Gastrocnemius medialis (tissue), 4 donors: ENCODE data around the gene NBEA. TPM values are rescaled to one million over a fixed set of nuclear protein-coding genes. Genes with fewer than 3 reads are reported as not detected.

Experiments used
- ATAC-seq, 2 donors: fragments of 150-250 bp; one replicate each; pipeline ENCODE4 v1.9.1; 2016
- DNase-seq, 2 donors: peaks; one replicate each; pipeline ENCODE4 v3.0.0-alpha.2; 2019
- H3K27ac ChIP-seq, 4 donors: fragments of 200-600 bp; sonication (generic); 1 replicate in 1 of 4; 2 replicates in 3 of 4; pipeline ENCODE4 v1.5.1; 2016 to 2018; ENCODE audit warnings: mild to moderate bottlenecking in 2 of 4, moderate library complexity in 1 of 4
- H3K27me3 ChIP-seq, 3 donors: fragments of 200-600 bp; sonication (generic) in 2 of 3; 1 replicate in 1 of 3; 2 replicates in 2 of 3; pipeline versions ENCODE4 v1.5.1 to v1.6.0; 2016 to 2019; ENCODE audit warnings: mild to moderate bottlenecking in 1 of 3, moderate library complexity in 1 of 3
- H3K36me3 ChIP-seq, 2 donors: fragments of 200-600 bp; sonication (generic) in 1 of 2; one replicate each; pipeline ENCODE4 v1.5.1; 2017 to 2018
- H3K4me1 ChIP-seq, 2 donors: fragments of 200-600 bp; sonication (generic) in 1 of 2; one replicate each; pipeline ENCODE4 v1.5.1; 2016 to 2017; ENCODE audit warnings: mild to moderate bottlenecking in 2 of 2
- H3K4me3 ChIP-seq, 4 donors: fragments of 200-600 bp; sonication (generic) in 3 of 4; 1 replicate in 1 of 4; 2 replicates in 3 of 4; pipeline ENCODE4 v1.5.1; 2016 to 2019; ENCODE audit warnings: mild to moderate bottlenecking in 2 of 4
- H3K9me3 ChIP-seq, 3 donors: fragments of 200-600 bp; sonication (generic) in 2 of 3; 1 replicate in 1 of 3; 2 replicates in 2 of 3; pipeline ENCODE4 v1.5.1; 2016 to 2019
- CTCF ChIP-seq, 5 experiments: fragments of 450-650 bp in 3 of 5; fragments of 200-600 bp in 2 of 5; sonication (generic) in 2 of 5; IDR thresholded peaks in 4 of 5; conservative IDR thresholded peaks in 1 of 5; 1 replicate in 4 of 5; 2 replicates in 1 of 5; pipeline ENCODE4 v1.5.1; 2016 to 2019; ENCODE audit warnings: antibody characterized with exemption in 5 of 5, mild to moderate bottlenecking in 3 of 5, moderate library complexity in 3 of 5
- POLR2A ChIP-seq, 2 donors: fragments of 450-650 bp; IDR thresholded peaks; one replicate each; pipeline ENCODE4 v1.6.1; 2017; ENCODE audit warnings: antibody characterized with exemption in 2 of 2, mild to moderate bottlenecking in 2 of 2, moderate library complexity in 2 of 2
- in situ Hi-C, 4 donors: fragments of 200-750 bp; cut with MboI; loops; one replicate each; pipeline versions ENCODE4 v1.15.0 to v1.8.0; 2017; ENCODE audit warnings: low sequenced_read_pairs in 4 of 4
- intact Hi-C: fragments of 100-400 bp; cut with DNase I; formaldehyde crosslinking; loops from one replicate; pipeline ENCODE4 v1.15.1; 2023; ENCODE audit warnings: low total_unique reads
- total RNA-seq, 4 donors: library from RNA; depleted of rRNA; stranded (reverse); fragments of >200 nt; gene quantifications; one replicate each; pipeline versions ENCODE4 v1.1.0 to v1.2.3, GENCODE V29; 2016

Gene NBEA
- total RNA-seq, 4 donors from 2014 or later, result 4.1 to 5.1 (median 4.7) TPM

DNA sequence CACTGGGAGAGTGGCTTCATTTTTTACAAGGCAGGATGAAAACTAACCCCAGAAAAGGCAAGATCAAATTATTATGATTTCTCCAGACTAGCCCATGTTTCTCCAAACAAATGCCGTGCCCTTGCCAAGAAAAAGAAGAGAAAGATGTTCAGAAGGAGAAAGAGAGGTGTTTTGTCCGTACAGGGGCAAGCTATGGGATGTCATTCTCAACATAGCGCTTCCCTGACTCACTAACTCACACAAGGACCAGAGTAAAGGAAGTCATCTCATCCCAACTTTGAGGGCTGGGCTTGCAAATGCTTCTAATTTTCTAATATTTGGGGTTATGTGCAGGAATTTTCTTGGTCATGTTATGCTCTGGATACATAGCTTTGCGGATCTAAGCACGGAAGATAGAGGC lies 758.6 kb downstream of the NBEA start:
- Histone ChIP-seq H3K27me3 (peaks cover 0 to 5% (median 4%) of the 10 kb centered on the region in 3 donors), H3K4me3 (no peak overlapping the region), H3K36me3 (no peaks in the 10 kb centered on the region), H3K9me3 (no peaks in the 10 kb centered on the region), H3K4me1 (peaks cover 3 to 7% of the 10 kb centered on the region in 2 donors), H3K27ac (no peak overlapping the region)
- TF ChIP-seq POLR2A (IDR thresholded peaks at IDR 0.05) (no peak), CTCF (IDR thresholded peaks at IDR 0.05 in 4 of 5, conservative IDR thresholded peaks at IDR 0.05 in 1 of 5) (no peak)
- DNase-seq (no peak), ATAC-seq (no peak)
- intact Hi-C loops (no loop called here), in situ Hi-C loops (loop anchor here in 1 of 4 donors (25.0 kb wide), 1 partner anchor 488 kb away; no protein-coding TSS in a partner anchor)

- Histone ChIP-seq H3K4me3 (no peak overlapping the region), H3K9me3 (no peaks in the 10 kb centered on the region), H3K4me1 (peaks cover 3 to 7% of the 10 kb centered on the region in 2 donors), H3K27me3 (peaks cover 0 to 5% (median 4%) of the 10 kb centered on the region in 3 donors), H3K27ac (no peak overlapping the region), H3K36me3 (no peaks in the 10 kb centered on the region)
- TF ChIP-seq POLR2A (IDR thresholded peaks at IDR 0.05) (no peak), CTCF (IDR thresholded peaks at IDR 0.05 in 4 of 5, conservative IDR thresholded peaks at IDR 0.05 in 1 of 5) (no peak)
- no peak for DNase-seq
- in situ Hi-C loops, result loop anchor here in 1 of 4 donors (25.0 kb wide), 1 partner anchor 490 kb away; no protein-coding TSS in a partner anchor
- intact Hi-C loops, result no loop called here
- ATAC-seq, result no peak
These were observed 760.2 kb downstream of the NBEA start for GRCh38 chr13:35702316-35702715.

DNA sequence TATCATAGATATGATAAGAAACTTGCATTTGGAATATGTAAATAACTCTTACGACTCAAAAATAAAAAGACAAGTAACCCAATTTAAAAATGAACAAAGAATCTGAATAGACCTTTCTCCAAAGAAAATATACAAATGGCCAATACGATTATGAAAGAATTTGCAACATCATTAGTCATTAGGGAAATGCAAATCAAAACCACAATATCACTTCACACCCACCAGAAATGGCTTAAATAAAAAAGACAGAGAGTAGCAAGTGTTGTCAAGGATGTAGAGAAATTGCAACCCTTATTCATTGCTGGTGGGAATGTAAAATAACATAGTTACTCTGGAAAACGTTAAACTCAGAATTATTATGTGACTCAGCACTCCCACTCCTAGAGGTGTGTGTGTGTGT lies 761.0 kb downstream of the NBEA start:
- H3K36me3 ChIP-seq, result no peaks in the 10 kb centered on the region
- in situ Hi-C loops, result loop anchor here in 1 of 4 donors (25.0 kb wide), 1 partner anchor 491 kb away; no protein-coding TSS in a partner anchor
- H3K9me3 ChIP-seq, result no peaks in the 10 kb centered on the region
- H3K4me1 ChIP-seq, result peaks cover 3 to 7% of the 10 kb centered on the region in 2 donors
- intact Hi-C loops, result no loop called here
- no peak for ATAC-seq
- TF ChIP-seq CTCF (IDR thresholded peaks at IDR 0.05 in 4 of 5, conservative IDR thresholded peaks at IDR 0.05 in 1 of 5) (no peak), POLR2A (IDR thresholded peaks at IDR 0.05) (no peak)
- no peak overlapping the region for H3K4me3 ChIP-seq
- no peak for DNase-seq
- H3K27me3 ChIP-seq, result peaks cover 0 to 5% (median 4%) of the 10 kb centered on the region in 3 donors
- no peak overlapping the region for H3K27ac ChIP-seq

DNA sequence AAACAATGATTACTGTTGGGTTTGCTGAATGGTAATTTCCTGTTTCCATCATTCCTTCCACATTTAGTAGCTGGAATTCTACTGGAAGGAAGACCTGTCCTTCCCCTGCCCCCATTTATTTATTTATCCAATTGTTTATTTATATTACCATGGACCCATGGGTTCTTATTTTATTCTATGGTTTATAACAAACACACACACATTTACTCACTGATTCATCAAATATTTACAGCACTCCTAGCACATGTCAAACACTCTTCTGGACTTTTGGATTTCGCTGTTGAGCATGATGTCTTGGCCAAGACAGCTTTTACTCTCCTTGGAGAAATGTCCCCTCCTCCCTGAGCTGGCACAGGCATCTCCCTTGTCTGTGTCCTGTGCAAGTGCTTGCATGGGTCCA lies 762.3 kb downstream of the NBEA start:
- Histone ChIP-seq H3K4me3 (no peak overlapping the region), H3K27ac (no peak overlapping the region), H3K27me3 (peaks cover 0 to 5% (median 2%) of the 10 kb centered on the region in 3 donors), H3K9me3 (no peaks in the 10 kb centered on the region), H3K36me3 (no peaks in the 10 kb centered on the region), H3K4me1 (peaks cover 3 to 7% of the 10 kb centered on the region in 2 donors)
- in situ Hi-C loops, result loop anchor here in 1 of 4 donors (25.0 kb wide), 1 partner anchor 492 kb away; no protein-coding TSS in a partner anchor
- DNase-seq (no peak), ATAC-seq (no peak)
- intact Hi-C loops, result no loop called here
- TF ChIP-seq POLR2A (IDR thresholded peaks at IDR 0.05), result no peak
- TF ChIP-seq CTCF (IDR thresholded peaks at IDR 0.05 in 4 of 5, conservative IDR thresholded peaks at IDR 0.05 in 1 of 5), result no peak

- no peaks in the 10 kb centered on the region for H3K36me3 ChIP-seq
- DNase-seq (no peak), ATAC-seq (no peak)
- H3K9me3 ChIP-seq, result no peaks in the 10 kb centered on the region
- no peaks in the 10 kb centered on the region for H3K4me1 ChIP-seq
- no peak overlapping the region for H3K27ac ChIP-seq
- no peak overlapping the region for H3K4me3 ChIP-seq
- no peaks in the 10 kb centered on the region for H3K27me3 ChIP-seq
- intact Hi-C loops, result no loop called here
- in situ Hi-C loops, result loop anchor here in 1 of 4 donors (25.0 kb wide), 1 partner anchor 494 kb away; no protein-coding TSS in a partner anchor
- TF ChIP-seq POLR2A (IDR thresholded peaks at IDR 0.05) (no peak), CTCF (IDR thresholded peaks at IDR 0.05 in 4 of 5, conservative IDR thresholded peaks at IDR 0.05 in 1 of 5) (no peak)
These were observed 764.2 kb downstream of the NBEA start for GRCh38 chr13:35706281-35706680.
